AG09309 (cell line): ENCODE data around the gene ARMC5.

Experiments used
- DNase-seq: peaks from one replicate; pipeline ENCODE4 v3.0.0-alpha.2; 2010; ENCODE audit warnings: low read depth
- H3K4me3 ChIP-seq: 2 replicates; pipeline ENCODE4 v1.5.1; 2011; ENCODE audit warnings: mild to moderate bottlenecking, low read depth, low read length, moderate library complexity; ENCODE audit not compliant: control insufficient read depth
- TF ChIP-seq, protein P1 (sequence below): IDR thresholded peaks from 2 replicates; pipeline ENCODE4 v1.5.1; 2011; ENCODE audit warnings: mild to moderate bottlenecking, low read depth, low read length, inconsistent platforms; ENCODE audit not compliant: insufficient read depth, control insufficient read depth; ENCODE audit errors: missing control alignments

The ARMC5 gene

DNA sequence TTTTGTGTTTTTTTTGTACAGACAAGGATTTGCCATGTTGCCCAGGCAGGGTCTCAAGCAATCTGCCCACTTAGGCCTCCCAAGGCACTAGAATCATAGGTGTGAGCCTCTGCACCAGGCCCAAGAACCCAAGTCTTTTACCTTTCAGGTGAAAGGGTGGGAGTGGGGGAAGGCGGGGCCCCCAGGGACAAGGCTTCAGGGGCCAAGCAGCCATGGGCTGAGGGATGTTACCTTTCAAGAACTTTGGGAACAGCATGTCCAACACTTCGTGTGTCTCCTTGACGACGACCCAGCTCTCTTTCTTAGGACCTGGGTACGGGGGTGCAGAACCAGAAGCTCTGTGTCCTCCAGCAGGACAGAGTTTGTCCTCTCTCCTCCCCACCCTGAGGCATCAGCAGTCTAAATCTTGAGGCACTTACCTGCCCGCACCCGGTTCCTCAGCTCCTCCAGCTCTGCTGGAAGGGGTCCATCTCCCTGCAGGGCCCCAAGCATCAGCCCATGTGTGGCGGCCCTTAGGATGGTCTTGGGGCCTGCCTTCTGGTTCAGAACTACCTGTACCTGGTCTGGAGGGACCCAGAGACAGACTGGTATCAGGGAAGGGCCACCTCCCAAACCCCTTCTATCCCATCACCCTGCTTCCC lies 32.6 kb downstream of the ARMC5 start:
- TF ChIP-seq, protein P1, sequence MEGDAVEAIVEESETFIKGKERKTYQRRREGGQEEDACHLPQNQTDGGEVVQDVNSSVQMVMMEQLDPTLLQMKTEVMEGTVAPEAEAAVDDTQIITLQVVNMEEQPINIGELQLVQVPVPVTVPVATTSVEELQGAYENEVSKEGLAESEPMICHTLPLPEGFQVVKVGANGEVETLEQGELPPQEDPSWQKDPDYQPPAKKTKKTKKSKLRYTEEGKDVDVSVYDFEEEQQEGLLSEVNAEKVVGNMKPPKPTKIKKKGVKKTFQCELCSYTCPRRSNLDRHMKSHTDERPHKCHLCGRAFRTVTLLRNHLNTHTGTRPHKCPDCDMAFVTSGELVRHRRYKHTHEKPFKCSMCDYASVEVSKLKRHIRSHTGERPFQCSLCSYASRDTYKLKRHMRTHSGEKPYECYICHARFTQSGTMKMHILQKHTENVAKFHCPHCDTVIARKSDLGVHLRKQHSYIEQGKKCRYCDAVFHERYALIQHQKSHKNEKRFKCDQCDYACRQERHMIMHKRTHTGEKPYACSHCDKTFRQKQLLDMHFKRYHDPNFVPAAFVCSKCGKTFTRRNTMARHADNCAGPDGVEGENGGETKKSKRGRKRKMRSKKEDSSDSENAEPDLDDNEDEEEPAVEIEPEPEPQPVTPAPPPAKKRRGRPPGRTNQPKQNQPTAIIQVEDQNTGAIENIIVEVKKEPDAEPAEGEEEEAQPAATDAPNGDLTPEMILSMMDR: no peak
- H3K4me3 ChIP-seq: no peak overlapping the region
- DNase-seq: no peak

DNA sequence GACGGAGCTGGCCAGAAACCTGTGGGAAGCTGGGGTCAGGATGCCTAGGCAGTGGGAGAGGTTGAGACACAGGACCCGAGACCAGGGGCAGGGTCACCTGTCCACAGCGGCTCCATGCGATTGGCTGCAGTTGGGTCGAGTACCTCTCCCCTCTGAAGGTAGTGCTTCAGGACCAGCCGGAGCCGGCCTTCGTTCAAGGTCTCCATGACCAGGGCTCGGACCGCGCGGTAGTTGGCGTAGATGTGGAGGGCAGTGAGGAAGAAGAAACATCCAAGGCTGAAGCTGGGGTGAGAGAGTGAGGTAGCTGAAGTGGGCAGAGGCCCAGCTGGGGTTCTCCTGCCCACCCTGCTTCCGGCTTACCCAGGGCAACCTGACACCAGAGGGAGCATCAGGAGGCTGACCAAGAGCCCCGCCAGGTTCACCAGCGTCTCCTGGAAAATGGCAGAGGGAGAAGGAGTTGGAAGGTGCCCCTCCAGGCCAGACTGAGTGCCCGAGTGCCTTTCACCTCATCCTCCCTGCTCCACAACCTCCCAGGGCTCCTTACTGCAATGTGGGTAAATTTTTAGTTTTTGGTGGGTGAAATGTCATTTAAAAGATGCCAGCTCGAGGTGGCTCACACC lies 34.3 kb downstream of the ARMC5 start:
- H3K4me3 ChIP-seq: no peak overlapping the region
- DNase-seq: no peak
- TF ChIP-seq, protein P1: no peak

DNA sequence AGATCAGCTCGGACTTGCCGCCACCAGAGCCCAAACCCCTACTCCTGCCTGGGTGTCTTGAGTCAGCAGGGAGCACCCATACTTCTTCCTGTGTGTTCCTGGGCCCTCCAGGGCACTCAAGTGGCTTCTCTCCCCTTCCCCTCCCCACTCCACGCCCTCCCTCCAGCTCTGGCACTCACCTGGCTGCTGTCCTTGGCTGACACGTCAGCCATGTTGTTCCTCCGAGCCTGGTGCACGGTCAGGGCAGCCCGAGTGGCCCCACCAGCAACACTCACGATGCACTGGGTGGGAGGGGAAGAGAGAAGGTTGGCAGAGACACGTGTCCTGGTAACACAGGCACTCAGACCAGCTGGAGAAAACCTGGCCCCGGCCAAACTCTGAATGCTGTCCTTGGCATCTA lies 37.4 kb downstream of the ARMC5 start:
- DNase-seq: no peak
- H3K4me3 ChIP-seq: no peak overlapping the region
- TF ChIP-seq, protein P1: no peak

DNA sequence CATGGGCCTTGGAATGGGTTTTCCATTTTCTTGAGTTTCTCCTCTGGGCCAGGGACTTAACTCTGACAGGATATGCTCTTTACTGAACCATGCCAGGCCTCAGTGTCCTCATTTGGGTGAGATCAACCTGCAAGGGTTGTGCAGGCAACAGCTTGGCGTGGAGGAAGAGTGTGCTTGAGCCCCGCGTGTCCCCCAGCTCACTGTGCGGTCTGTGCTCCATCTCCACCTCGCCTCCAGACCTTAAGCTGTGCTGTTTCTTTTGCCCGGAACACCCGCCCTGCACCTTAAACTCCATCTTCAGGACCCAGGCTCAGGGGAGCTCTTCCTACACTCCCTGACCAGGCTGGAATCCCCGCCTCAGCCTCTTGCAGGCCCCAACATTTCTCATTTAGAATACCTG lies 39.2 kb downstream of the ARMC5 start:
- TF ChIP-seq, protein P1: no peak
- no peak overlapping the region for H3K4me3 ChIP-seq
- DNase-seq: no peak

DNA sequence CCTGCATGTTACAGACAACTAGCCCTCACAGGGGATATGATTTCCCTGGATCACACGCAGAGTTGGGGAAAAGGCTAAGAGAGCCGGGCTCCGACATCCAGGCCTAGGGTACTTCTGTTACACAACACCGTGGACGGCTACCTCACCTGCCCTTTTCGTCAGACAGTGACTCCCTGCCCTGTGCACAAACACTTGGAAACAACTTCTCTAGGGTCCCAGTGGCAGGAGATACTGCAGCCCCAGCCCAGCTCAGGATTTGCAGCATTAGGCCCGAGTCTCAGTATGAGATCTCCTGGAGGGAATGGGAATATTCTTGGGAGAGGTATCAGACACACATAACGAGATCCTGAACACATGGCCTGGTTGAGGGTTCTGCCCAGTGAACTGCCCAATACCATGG lies 40.6 kb downstream of the ARMC5 start:
- TF ChIP-seq, protein P1: no peak
- no peak overlapping the region for H3K4me3 ChIP-seq
- DNase-seq: no peak

DNA sequence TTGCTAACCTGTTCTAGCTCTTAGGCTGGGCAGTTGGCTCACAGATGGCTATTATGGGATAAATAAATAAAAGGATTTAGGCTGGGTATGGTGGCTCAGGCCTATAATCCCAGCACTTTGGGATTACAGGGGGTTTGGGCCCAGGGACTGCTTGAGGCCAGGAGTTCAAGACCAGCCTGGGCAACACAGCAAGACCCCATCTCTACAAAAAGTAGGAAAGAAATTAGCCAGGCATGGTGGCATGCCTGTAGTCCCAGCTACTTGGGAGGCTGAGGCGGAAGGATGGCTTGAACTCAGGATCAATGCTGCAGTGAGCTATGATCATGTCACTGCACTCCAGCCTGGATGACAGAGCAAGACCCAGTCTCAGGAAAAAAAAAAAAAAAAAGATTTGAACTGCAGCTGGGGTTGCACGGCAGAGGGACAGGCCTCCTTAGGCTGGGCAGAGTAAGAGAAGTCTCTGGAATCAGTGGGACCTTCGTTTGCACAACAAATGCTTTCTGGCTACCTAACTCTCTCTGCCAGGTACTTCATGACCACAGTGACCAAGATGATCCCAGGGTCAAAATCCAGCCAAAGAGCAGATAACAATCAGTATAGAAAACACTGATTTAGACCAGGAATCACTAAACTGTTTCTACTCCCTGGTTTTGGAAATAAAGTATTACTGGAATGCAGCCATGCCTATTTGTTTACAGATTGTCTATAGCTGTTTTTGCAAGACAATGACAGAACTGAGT lies 42.1 kb downstream of the ARMC5 start:
- H3K4me3 ChIP-seq: no peak overlapping the region
- no peak for DNase-seq
- TF ChIP-seq, protein P1: no peak
